Karpas-422 (cell line): ENCODE results near the gene CST9. TPM values are rescaled to one million over a fixed set of nuclear protein-coding genes. Genes with fewer than 3 reads are reported as not detected.

Experiments used
- DNase-seq: peaks from one replicate; pipeline ENCODE4 v3.0.0-alpha.2; 2015
- H2AFZ ChIP-seq: fragments of 200-600 bp; sonication (generic); 2 replicates; pipeline ENCODE4 v1.6.1; 2014; ENCODE audit warnings: antibody characterized with exemption, low read length, mixed read lengths
- H3K27ac ChIP-seq: fragments of 200-600 bp; sonication (generic); 2 replicates; pipeline ENCODE4 v1.5.1; 2014; ENCODE audit warnings: mild to moderate bottlenecking, low read length, moderate library complexity
- H3K27me3 ChIP-seq: fragments of 200-600 bp; sonication (generic); 2 replicates; pipeline ENCODE4 v1.6.1; 2014; ENCODE audit warnings: low read length, mixed read lengths
- H3K36me3 ChIP-seq: fragments of 200-600 bp; sonication (generic); 2 replicates; pipeline ENCODE4 v1.6.1; 2014; ENCODE audit warnings: low read length, mixed read lengths; ENCODE audit not compliant: insufficient read depth
- H3K4me1 ChIP-seq: fragments of 200-600 bp; sonication (generic); 2 replicates; pipeline ENCODE4 v1.6.1; 2014; ENCODE audit warnings: mild to moderate bottlenecking, low read length, mixed read lengths
- H3K4me2 ChIP-seq: fragments of 200-600 bp; sonication (generic); 2 replicates; pipeline ENCODE4 v1.6.1; 2014; ENCODE audit warnings: low read length, low read depth, mild to moderate bottlenecking; ENCODE audit not compliant: poor library complexity, severe bottlenecking
- H3K4me3 ChIP-seq: fragments of 200-600 bp; sonication (generic); 2 replicates; pipeline ENCODE4 v1.5.1; 2014; ENCODE audit warnings: mild to moderate bottlenecking, antibody characterized with exemption, low read length, mixed read lengths
- H3K79me2 ChIP-seq: fragments of 200-600 bp; sonication (generic); 2 replicates; pipeline ENCODE4 v1.6.1; 2014; ENCODE audit warnings: mild to moderate bottlenecking, low read length, mixed read lengths
- H3K9ac ChIP-seq: fragments of 200-600 bp; sonication (generic); 2 replicates; pipeline ENCODE4 v1.6.0; 2014; ENCODE audit warnings: low read length
- H3K9me2 ChIP-seq: fragments of 200-600 bp; sonication (generic), shearing (Covaris generic); replicated peaks from 2 replicates; pipeline ENCODE4 v1.6.0; 2014; ENCODE audit warnings: mild to moderate bottlenecking, low read length, moderate library complexity; ENCODE audit not compliant: insufficient read depth
- H3K9me3 ChIP-seq: fragments of 300-700, 200-600 bp; sonication (generic); 2 replicates; pipeline ENCODE4 v1.6.1; 2014; ENCODE audit warnings: low read length, mixed read lengths
- H4K20me1 ChIP-seq: fragments of 200-600 bp; sonication (generic); 2 replicates; pipeline ENCODE4 v1.6.1; 2014; ENCODE audit warnings: mild to moderate bottlenecking, antibody characterized with exemption, low read length, low read depth; ENCODE audit not compliant: insufficient read depth
- total RNA-seq: library from RNA; depleted of rRNA; stranded (reverse); fragments of >200 nt; shearing (Covaris generic); gene quantifications from 2 replicates; pipeline ENCODE4 v1.2.3, GENCODE V29; 2014; ENCODE audit warnings: low replicate concordance; rRNA removed

Gene CST9, protein sequence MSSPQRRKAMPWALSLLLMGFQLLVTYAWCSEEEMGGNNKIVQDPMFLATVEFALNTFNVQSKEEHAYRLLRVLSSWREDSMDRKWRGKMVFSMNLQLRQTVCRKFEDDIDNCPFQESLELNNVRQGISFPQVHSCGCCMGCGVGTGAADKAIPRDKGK
- total RNA-seq: not detected in 2 replicates

- Histone ChIP-seq H3K9ac (no peak within 1 kb of the TSS), H3K4me3 (no peak within 1 kb of the TSS), H3K36me3 (no peaks in the 10 kb centered on the region), H2AFZ (no peak within 1 kb of the TSS), H3K4me1 (peaks cover 23% of the 10 kb centered on the region), H4K20me1 (no peaks in the 10 kb centered on the region), H3K27me3 (no peaks in the 10 kb centered on the region), H3K27ac (no peak within 1 kb of the TSS), H3K9me2 (no peaks in the 10 kb centered on the region), H3K4me2 (no peak within 1 kb of the TSS), H3K9me3 (no peaks in the 10 kb centered on the region), H3K79me2 (no peaks in the 10 kb centered on the region)
- no peak for DNase-seq
Measured at GRCh38 chr20:23605867-23606651, at the start of gene CST9. CST9 (minus strand) TSS chr20:23605917; CDS start chr20:23605864, 53 bp downstream.

DNA sequence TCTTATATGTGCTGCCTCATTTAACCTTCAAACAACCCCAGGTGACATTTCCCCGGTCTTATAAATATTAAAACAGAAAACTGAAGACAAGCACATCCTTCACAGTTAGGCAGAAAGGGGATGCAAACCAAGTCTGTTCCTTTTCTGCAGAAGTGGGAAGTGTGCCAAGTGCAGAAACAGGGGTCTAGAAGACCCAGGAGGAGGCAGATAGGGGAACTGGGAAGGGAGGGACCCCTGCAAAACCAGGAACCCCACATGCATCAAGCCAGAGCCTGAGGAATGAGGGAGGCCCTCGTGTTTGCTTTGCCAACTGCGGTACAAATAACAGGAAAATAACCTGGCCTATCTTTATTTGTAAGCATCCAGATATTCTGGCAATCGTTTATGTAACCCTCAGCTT is 49.0 kb upstream of the CST9 start:
- Histone ChIP-seq H3K4me3 (no peak overlapping the region), H3K4me2 (no peak overlapping the region), H3K36me3 (no peaks in the 10 kb centered on the region), H3K9me3 (no peaks in the 10 kb centered on the region), H3K27ac (no peak overlapping the region), H3K9me2 (no peaks in the 10 kb centered on the region), H3K27me3 (no peaks in the 10 kb centered on the region), H3K4me1 (no peaks in the 10 kb centered on the region), H3K9ac (no peak overlapping the region), H2AFZ (no peak overlapping the region), H4K20me1 (no peaks in the 10 kb centered on the region), H3K79me2 (no peaks in the 10 kb centered on the region)
- no peak for DNase-seq

DNA sequence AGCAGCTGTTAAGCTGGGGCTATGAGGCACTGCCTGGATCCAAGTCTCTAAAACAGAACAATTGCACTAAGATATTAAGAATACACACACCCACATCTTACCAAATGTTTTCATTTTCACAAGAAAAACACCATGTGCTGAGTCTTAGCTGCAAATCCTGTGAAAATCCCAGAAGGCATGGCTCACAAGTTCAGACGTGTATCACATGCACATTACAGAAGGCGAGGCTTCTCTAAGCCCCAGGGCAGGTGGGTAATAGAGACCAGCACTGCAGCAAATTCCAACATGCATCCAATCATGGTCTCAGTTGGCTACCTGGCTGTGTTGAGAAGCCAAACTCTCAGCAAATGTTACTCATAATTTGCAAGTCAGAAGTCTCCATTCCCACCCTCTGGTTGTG is 48.3 kb upstream of the CST9 start:
- DNase-seq: no peak
- H3K9ac ChIP-seq: no peak overlapping the region
- H3K36me3 ChIP-seq: no peaks in the 10 kb centered on the region
- H3K9me3 ChIP-seq: no peaks in the 10 kb centered on the region
- no peak overlapping the region for H2AFZ ChIP-seq
- H3K4me2 ChIP-seq: no peak overlapping the region
- no peaks in the 10 kb centered on the region for H3K9me2 ChIP-seq
- H3K4me1 ChIP-seq: no peaks in the 10 kb centered on the region
- H3K27me3 ChIP-seq: no peaks in the 10 kb centered on the region
- no peaks in the 10 kb centered on the region for H3K79me2 ChIP-seq
- no peak overlapping the region for H3K4me3 ChIP-seq
- no peak overlapping the region for H3K27ac ChIP-seq
- H4K20me1 ChIP-seq: no peaks in the 10 kb centered on the region

DNA sequence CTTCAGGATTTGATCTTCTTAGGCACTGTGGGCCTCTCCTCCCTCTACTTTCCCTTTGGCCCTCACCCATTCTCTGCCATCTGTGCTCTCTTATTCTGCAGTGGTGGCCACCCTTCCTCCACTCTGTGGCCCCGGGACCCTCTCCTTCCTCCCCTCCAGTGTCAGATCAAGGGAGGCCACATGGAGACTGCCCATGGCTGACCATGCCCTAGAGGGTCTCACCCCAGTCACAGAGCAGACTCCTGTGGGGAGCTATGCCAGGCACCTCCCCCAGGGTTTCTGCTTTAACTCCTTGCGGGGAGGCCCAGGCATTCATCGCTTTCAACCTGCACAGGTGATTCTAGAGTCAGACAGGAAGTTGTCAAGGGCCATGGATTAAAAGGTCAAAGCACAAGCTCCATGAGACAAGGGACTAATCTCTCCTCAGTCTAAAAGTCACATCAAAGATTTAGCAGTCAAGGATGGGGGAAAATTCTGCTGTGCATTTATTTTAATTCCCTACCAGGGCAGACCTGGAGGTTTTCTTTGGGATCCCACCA is 47.8 kb upstream of the CST9 start:
- no peak overlapping the region for H3K9ac ChIP-seq
- no peaks in the 10 kb centered on the region for H3K9me3 ChIP-seq
- no peak overlapping the region for H3K4me2 ChIP-seq
- H2AFZ ChIP-seq: no peak overlapping the region
- H3K27me3 ChIP-seq: no peaks in the 10 kb centered on the region
- H3K4me3 ChIP-seq: no peak overlapping the region
- no peaks in the 10 kb centered on the region for H3K9me2 ChIP-seq
- H3K79me2 ChIP-seq: no peaks in the 10 kb centered on the region
- H4K20me1 ChIP-seq: no peaks in the 10 kb centered on the region
- DNase-seq: no peak
- no peak overlapping the region for H3K27ac ChIP-seq
- no peaks in the 10 kb centered on the region for H3K36me3 ChIP-seq
- no peaks in the 10 kb centered on the region for H3K4me1 ChIP-seq

GRCh38 chr20:23652926-23653325 is 47.2 kb upstream of the CST9 start:
- H3K27ac ChIP-seq: no peak overlapping the region
- H2AFZ ChIP-seq: no peak overlapping the region
- no peaks in the 10 kb centered on the region for H3K9me2 ChIP-seq
- no peaks in the 10 kb centered on the region for H3K4me1 ChIP-seq
- H3K4me3 ChIP-seq: no peak overlapping the region
- H3K4me2 ChIP-seq: no peak overlapping the region
- no peak overlapping the region for H3K9ac ChIP-seq
- no peaks in the 10 kb centered on the region for H3K9me3 ChIP-seq
- H3K27me3 ChIP-seq: no peaks in the 10 kb centered on the region
- no peaks in the 10 kb centered on the region for H3K79me2 ChIP-seq
- H3K36me3 ChIP-seq: no peaks in the 10 kb centered on the region
- no peak for DNase-seq
- no peaks in the 10 kb centered on the region for H4K20me1 ChIP-seq

DNA sequence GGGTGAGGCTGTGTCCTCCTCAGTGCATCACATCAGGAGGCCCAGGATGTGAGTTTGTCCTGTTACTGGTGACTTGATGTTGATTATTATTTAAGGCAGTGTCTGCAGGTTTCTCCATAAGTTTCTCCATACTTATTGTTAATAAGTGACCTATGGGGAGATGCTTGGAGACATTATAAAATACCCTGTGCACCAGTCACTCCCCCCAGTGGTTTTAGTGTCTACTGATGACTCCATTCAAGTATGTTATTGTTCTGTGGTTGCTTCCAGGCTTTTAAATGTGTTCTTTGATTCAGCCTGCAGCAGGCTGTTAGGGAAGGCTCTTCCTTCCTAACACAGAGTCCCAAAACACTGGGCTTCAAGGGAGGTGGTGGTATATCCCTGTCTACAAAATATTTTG is 46.7 kb upstream of the CST9 start:
- Histone ChIP-seq H3K4me2 (no peak overlapping the region), H3K79me2 (no peaks in the 10 kb centered on the region), H3K36me3 (no peaks in the 10 kb centered on the region), H3K4me3 (no peak overlapping the region), H3K4me1 (no peaks in the 10 kb centered on the region), H3K27me3 (no peaks in the 10 kb centered on the region), H4K20me1 (no peaks in the 10 kb centered on the region), H3K9me3 (no peaks in the 10 kb centered on the region), H3K9me2 (no peaks in the 10 kb centered on the region), H3K9ac (no peak overlapping the region), H3K27ac (no peak overlapping the region), H2AFZ (no peak overlapping the region)
- no peak for DNase-seq

GRCh38 chr20:23651117-23651516 is 45.4 kb upstream of the CST9 start:
- H3K4me1 ChIP-seq: no peaks in the 10 kb centered on the region
- no peak overlapping the region for H3K9ac ChIP-seq
- no peak overlapping the region for H3K4me2 ChIP-seq
- H4K20me1 ChIP-seq: no peaks in the 10 kb centered on the region
- H2AFZ ChIP-seq: no peak overlapping the region
- DNase-seq: no peak
- H3K36me3 ChIP-seq: no peaks in the 10 kb centered on the region
- H3K9me3 ChIP-seq: no peaks in the 10 kb centered on the region
- no peaks in the 10 kb centered on the region for H3K79me2 ChIP-seq
- no peaks in the 10 kb centered on the region for H3K9me2 ChIP-seq
- no peak overlapping the region for H3K27ac ChIP-seq
- H3K27me3 ChIP-seq: no peaks in the 10 kb centered on the region
- H3K4me3 ChIP-seq: no peak overlapping the region

DNA sequence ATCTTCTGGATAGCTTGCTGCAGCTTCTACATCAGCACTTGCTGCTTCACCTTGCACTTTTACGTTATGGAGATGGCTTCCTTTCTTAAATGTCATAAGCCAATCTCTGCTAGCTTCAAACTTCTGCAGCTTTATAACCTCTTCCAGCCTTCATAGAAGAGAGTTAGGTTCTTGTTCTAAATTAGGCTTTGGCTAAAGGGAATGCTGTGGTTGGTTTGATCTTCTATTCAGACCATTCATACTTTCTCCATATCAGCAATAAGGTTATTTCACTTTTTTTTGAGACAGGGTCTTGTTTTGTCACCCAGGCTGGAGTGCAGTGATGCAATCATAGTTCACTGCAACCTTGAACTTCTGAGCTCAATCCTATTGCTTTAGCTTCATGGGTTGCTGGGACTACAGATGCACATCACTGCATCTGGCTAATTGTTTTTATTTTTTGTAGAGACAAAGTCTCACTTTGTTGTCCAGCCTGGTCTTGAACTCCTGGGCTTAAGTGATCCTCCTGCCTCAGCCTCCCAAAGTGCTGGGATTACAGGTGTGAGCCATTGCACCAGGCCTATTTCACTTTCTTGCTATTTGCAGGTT is 44.2 kb upstream of the CST9 start:
- Histone ChIP-seq H3K36me3 (no peaks in the 10 kb centered on the region), H3K27me3 (no peaks in the 10 kb centered on the region), H4K20me1 (no peaks in the 10 kb centered on the region), H2AFZ (no peak overlapping the region), H3K9ac (no peak overlapping the region), H3K4me1 (no peaks in the 10 kb centered on the region), H3K27ac (no peak overlapping the region), H3K4me2 (no peak overlapping the region), H3K79me2 (no peaks in the 10 kb centered on the region), H3K9me2 (no peaks in the 10 kb centered on the region), H3K4me3 (no peak overlapping the region), H3K9me3 (no peaks in the 10 kb centered on the region)
- DNase-seq: no peak
